H4 (cell line): ENCODE data around the gene CAMK4. TPM values are rescaled to one million over a fixed set of nuclear protein-coding genes. Genes with fewer than 3 reads are reported as not detected.

Source experiments
- DNase-seq: peaks from one replicate; pipeline ENCODE4 v3.0.0-alpha.2; 2015; ENCODE audit warnings: low spot score
- total RNA-seq: library from RNA; depleted of rRNA; stranded (reverse); fragments of >200 nt; shearing (Covaris generic); gene quantifications from 2 replicates; pipeline ENCODE4 v1.2.3, GENCODE V29; 2014; rRNA removed

CAMK4 gene
- total RNA-seq, 1 experiment from 2014 or later: 8.8 TPM

- no peak for DNase-seq
These were observed 308.9 kb downstream of the CAMK4 start for GRCh38 chr5:111532886-111533582.

GRCh38 chr5:111535879-111536549 lies 311.8 kb downstream of the CAMK4 start:
- DNase-seq: no peak

- DNase-seq: no peak
These were observed 313.2 kb downstream of the CAMK4 start for GRCh38 chr5:111537141-111538024.

Other genes with a start within 250 kb of the CAMK4 start
- 0.99 and 1.1 TPM in 2 replicates for gene TSLP, start 152.7 kb upstream of the CAMK4 start, total RNA-seq
- 41.3 and 44.5 TPM in 2 replicates for gene WDR36, start 132.0 kb upstream of the CAMK4 start, total RNA-seq